Progenitor cell of endocrine pancreas (in vitro differentiated cells): ENCODE results near the gene H2AZ2. TPM values are rescaled to one million over a fixed set of nuclear protein-coding genes. Genes with fewer than 3 reads are reported as not detected.
A peak's percentile ranks its signal among the peaks of the same experiment; 100 is the strongest.

Experiments used
- DNase-seq: peaks from one replicate; pipeline ENCODE4 v3.0.0; 2021; ENCODE audit warnings: low spot score; ENCODE audit not compliant: unreplicated experiment
- H3K27ac Mint-ChIP-seq: 2 replicates; pipeline ENCODE4 v1.8.0; 2021; ENCODE audit warnings: mild to moderate bottlenecking, moderate library complexity, mixed read lengths
- H3K27me3 Mint-ChIP-seq: 2 replicates; pipeline ENCODE4 v1.8.0; 2021; ENCODE audit warnings: mixed read lengths
- H3K36me3 Mint-ChIP-seq: 2 replicates; pipeline ENCODE4 v1.8.0; 2022; ENCODE audit warnings: mixed read lengths; ENCODE audit not compliant: insufficient read depth
- H3K4me1 Mint-ChIP-seq: 2 replicates; pipeline ENCODE4 v1.8.0; 2021; ENCODE audit warnings: low read depth, mixed read lengths
- H3K4me3 Mint-ChIP-seq: 2 replicates; pipeline ENCODE4 v1.8.0; 2021; ENCODE audit warnings: low read depth, mild to moderate bottlenecking, moderate library complexity, mixed read lengths
- H3K9me3 Mint-ChIP-seq: 2 replicates; pipeline ENCODE4 v1.8.0; 2021; ENCODE audit warnings: low read depth, mixed read lengths
- CTCF ChIP-seq: fragments of 200-600 bp; sonication (generic); IDR thresholded peaks from one replicate; pipeline ENCODE4 v1.5.0; 2021; ENCODE audit warnings: antibody characterized with exemption, mild to moderate bottlenecking; ENCODE audit not compliant: unreplicated experiment
- total RNA-seq: library from RNA; stranded (reverse); gene quantifications from 2 replicates; pipeline ENCODE4 v1.2.1, GENCODE V29; 2021

Gene H2AZ2
- total RNA-seq, 1 donor from 2014 or later: 244 TPM

- Mint-ChIP-seq H3K27ac (peak overlapping the region; percentile 16), H3K9me3 (no peaks in the 10 kb centered on the region), H3K4me1 (no peaks in the 10 kb centered on the region), H3K27me3 (no peaks in the 10 kb centered on the region), H3K4me3 (no peak overlapping the region), H3K36me3 (peaks cover 13% of the 10 kb centered on the region)
- no peak for DNase-seq
- TF ChIP-seq CTCF: no peak
These were observed 24.6 kb downstream of the H2AZ2 start for GRCh38 chr7:44823255-44823781.

DNA sequence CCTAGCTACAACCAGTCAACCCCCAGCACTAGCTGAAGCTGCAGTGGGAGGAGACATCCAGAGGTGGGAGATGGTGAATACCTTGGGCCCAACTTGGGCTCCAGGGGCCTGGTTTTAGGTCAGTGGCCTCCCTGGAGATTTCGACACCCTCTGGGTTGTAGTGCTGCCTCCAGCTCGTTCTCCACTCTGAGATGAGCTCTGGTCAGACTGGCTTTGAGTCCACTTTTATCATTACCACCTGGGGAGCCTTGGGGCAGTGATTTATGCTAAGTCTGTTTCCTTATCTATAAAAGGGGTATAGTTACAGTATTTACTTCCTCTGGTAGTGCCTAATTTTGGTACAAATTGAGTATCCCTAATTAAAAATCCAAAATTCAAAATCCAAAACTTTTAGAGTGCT lies 28.6 kb downstream of the H2AZ2 start:
- H3K27ac Mint-ChIP-seq: peak overlapping the region; percentile 49

GRCh38 chr7:44814919-44815318 lies 33.0 kb downstream of the H2AZ2 start:
- no peaks in the 10 kb centered on the region for H3K36me3 Mint-ChIP-seq
- no peak for TF ChIP-seq CTCF
- H3K9me3 Mint-ChIP-seq: no peaks in the 10 kb centered on the region
- H3K4me1 Mint-ChIP-seq: no peaks in the 10 kb centered on the region
- H3K27ac Mint-ChIP-seq: no peak overlapping the region
- no peaks in the 10 kb centered on the region for H3K27me3 Mint-ChIP-seq
- DNase-seq: no peak
- no peak overlapping the region for H3K4me3 Mint-ChIP-seq

More for the DNA sequence above, 28.6 kb downstream of the H2AZ2 start:
- TF ChIP-seq CTCF: no peak
- H3K27me3 Mint-ChIP-seq: no peaks in the 10 kb centered on the region
- no peaks in the 10 kb centered on the region for H3K4me1 Mint-ChIP-seq
- DNase-seq: no peak
- no peaks in the 10 kb centered on the region for H3K9me3 Mint-ChIP-seq
- H3K4me3 Mint-ChIP-seq: no peak overlapping the region
- peaks cover 2% of the 10 kb centered on the region for H3K36me3 Mint-ChIP-seq

- no peaks in the 10 kb centered on the region for H3K9me3 Mint-ChIP-seq
- H3K27me3 Mint-ChIP-seq: no peaks in the 10 kb centered on the region
- no peak for DNase-seq
- no peak overlapping the region for H3K27ac Mint-ChIP-seq
- no peak for TF ChIP-seq CTCF
- H3K4me3 Mint-ChIP-seq: no peak overlapping the region
- no peaks in the 10 kb centered on the region for H3K36me3 Mint-ChIP-seq
- no peaks in the 10 kb centered on the region for H3K4me1 Mint-ChIP-seq
These were observed 36.3 kb downstream of the H2AZ2 start for GRCh38 chr7:44811571-44811970.

DNA sequence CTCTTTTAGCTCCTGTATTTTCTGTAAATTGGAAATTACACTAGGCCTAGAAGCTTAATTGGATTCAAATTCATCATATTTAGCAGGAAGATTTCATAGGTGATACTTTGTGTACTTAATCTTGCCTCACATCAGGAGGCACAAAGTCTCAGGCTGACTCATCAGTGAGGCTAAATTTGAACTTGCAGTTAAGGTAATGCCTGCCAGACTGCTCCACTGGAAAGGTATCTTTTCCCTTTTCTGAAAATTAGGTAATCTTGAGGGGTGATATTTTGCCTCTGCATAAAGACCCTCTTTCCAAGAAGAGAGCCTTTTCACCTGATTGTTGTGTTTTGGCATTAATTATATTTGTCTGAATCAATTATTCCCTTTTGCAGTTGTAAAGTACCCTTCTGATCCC lies 36.8 kb downstream of the H2AZ2 start:
- TF ChIP-seq CTCF: no peak
- Mint-ChIP-seq H3K36me3 (no peaks in the 10 kb centered on the region), H3K4me3 (no peak overlapping the region), H3K27me3 (no peaks in the 10 kb centered on the region), H3K27ac (no peak overlapping the region), H3K9me3 (no peaks in the 10 kb centered on the region), H3K4me1 (no peaks in the 10 kb centered on the region)
- DNase-seq: no peak
